ENCODE measurements around the gene FBXO40.

The FBXO40 gene

GRCh38 chr3:121665488-121665887 lies 72.3 kb downstream of the FBXO40 start:
- DNase-seq, result no peak

- DNase-seq, result no peak
Observed at GRCh38 chr3:121667333-121667732, 74.2 kb downstream of the FBXO40 start.

- DNase-seq, result no peak
Observed at GRCh38 chr3:121670676-121671075, 77.5 kb downstream of the FBXO40 start.

GRCh38 chr3:121677141-121677540 lies 84.0 kb downstream of the FBXO40 start:
- DNase-seq, result no peak

All from stimulated activated CD4-positive, alpha-beta T cell treated with anti-CD3 and anti-CD28 coated beads, Interleukin-1b, Interleukin-23, amount 100 ng/mL, for 48 hours (primary cell).